Transverse colon (tissue), 4 donors: ENCODE data around the gene DAAM1. TPM values are rescaled to one million over a fixed set of nuclear protein-coding genes. Genes with fewer than 3 reads are reported as not detected.

ENCODE experiments used
- DNase-seq: peaks from one replicate; pipeline ENCODE4 v3.0.0-alpha.2; 2019
- H3K27ac ChIP-seq, 4 donors: fragments of 200-600 bp; sonication (generic); 2 replicates each; pipeline ENCODE4 v1.5.1; 2016 to 2018; ENCODE audit warnings: inconsistent platforms in 4 of 4
- H3K27me3 ChIP-seq: fragments of 200-600 bp; sonication (generic); 2 replicates; pipeline ENCODE4 v1.5.1; 2017; ENCODE audit warnings: inconsistent platforms
- H3K36me3 ChIP-seq, 4 donors: fragments of 200-600 bp; sonication (generic); 2 replicates each; pipeline ENCODE4 v1.5.1; 2017 to 2019; ENCODE audit warnings: inconsistent platforms in 4 of 4
- H3K4me1 ChIP-seq, 4 donors: fragments of 200-600 bp; sonication (generic); 2 replicates each; pipeline ENCODE4 v1.5.1; 2017 to 2020; ENCODE audit warnings: inconsistent platforms in 4 of 4
- H3K4me3 ChIP-seq, 4 donors: fragments of 200-600 bp; sonication (generic); 1 replicate in 1 of 4; 2 replicates in 3 of 4; pipeline versions ENCODE4 v1.5.1 to v1.6.1; 2017 to 2019; ENCODE audit warnings: inconsistent platforms in 4 of 4
- H3K9me3 ChIP-seq, 2 donors: fragments of 200-600 bp; sonication (generic); 2 replicates each; pipeline ENCODE4 v1.5.1; 2017 to 2019; ENCODE audit warnings: inconsistent platforms in 2 of 2
- CTCF ChIP-seq, 5 experiments: fragments of 200-600 bp in 3 of 5; fragments of 450-650 bp in 2 of 5; sonication (generic) in 3 of 5; IDR thresholded peaks; 1 replicate in 2 of 5; 2 replicates in 3 of 5; pipeline ENCODE4 v1.5.1; 2016 to 2017; ENCODE audit warnings: antibody characterized with exemption in 5 of 5, inconsistent platforms in 3 of 5, mild to moderate bottlenecking in 2 of 5, moderate library complexity in 1 of 5
- EP300 ChIP-seq: sonication (generic); formaldehyde crosslinking; IDR thresholded peaks from one replicate; pipeline ENCODE4 v1.6.1; 2017; ENCODE audit warnings: antibody characterized with exemption, low read depth
- POLR2A ChIP-seq: fragments of 450-650 bp; IDR thresholded peaks from one replicate; pipeline ENCODE4 v1.6.1; 2016; ENCODE audit warnings: antibody characterized with exemption, mild to moderate bottlenecking, moderate library complexity
- POLR2AphosphoS5 ChIP-seq, 3 donors: sonication (generic); formaldehyde crosslinking; IDR thresholded peaks; one replicate each; pipeline ENCODE4 v1.6.1; 2016; ENCODE audit warnings: antibody characterized with exemption in 3 of 3
- WGBS, 2 donors: methylation state at CpG; one replicate each; pipeline ENCODE4 v1.1.5; 2018; ENCODE audit warnings: low coverage in 1 of 2; 5-methylcytosine and 5-hydroxymethylcytosine counted together
- in situ Hi-C, 4 donors: fragments of 200-750 bp; cut with MboI; loops; one replicate each; pipeline versions ENCODE4 v1.15.0 to v1.15.1; 2017; ENCODE audit warnings: low sequenced_read_pairs in 3 of 4, low pct_ligation_motif_present in 1 of 4, low pct_unique_long_range_greater_than_20kb in 1 of 4
- intact Hi-C: fragments of 100-400 bp; cut with DNase I; formaldehyde crosslinking; loops from one replicate; pipeline ENCODE4 v1.15.1; 2023; ENCODE audit warnings: low total_unique reads
- total RNA-seq, 4 donors: library from RNA; depleted of rRNA; stranded (reverse); fragments of >200 nt; gene quantifications; one replicate each; pipeline ENCODE4 v1.1.0, GENCODE V29; 2016

The DAAM1 gene
- total RNA-seq, 4 donors from 2014 or later: 23.9 to 44.5 (median 42.8) TPM

DNA sequence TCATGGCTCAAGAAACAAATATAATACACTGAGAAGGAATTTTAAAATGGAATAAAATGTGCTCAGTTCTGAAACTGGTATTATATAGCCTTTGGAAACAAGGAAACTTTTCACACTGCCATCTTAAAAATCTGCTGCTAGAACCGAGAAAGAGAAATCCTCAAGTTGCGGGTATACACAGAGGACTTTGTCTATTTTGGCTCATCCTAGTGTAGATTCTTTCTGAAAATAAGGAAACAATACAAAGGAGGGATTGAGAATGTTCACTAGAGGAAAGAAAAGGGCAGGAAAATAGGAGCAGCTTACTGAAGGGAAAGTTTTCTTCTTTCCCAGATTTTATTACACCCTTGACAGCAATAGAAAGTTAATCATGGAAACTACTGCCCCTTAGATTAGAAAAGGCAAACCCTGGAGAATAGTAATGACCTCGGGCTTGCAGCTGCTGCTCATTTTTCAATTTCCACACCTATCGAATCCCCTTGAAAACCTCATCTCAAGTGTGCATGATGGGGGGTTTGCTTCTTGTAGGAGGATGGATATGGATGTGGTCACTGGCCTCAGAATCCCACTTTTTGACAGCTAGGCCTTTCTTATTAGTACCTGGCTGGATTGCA, 104.6 kb downstream of the DAAM1 start:
- peak overlapping the region in 2 of 4 donors; percentile 6 to 64 for H3K27ac ChIP-seq

GRCh38 chr14:59293935-59294661, 105.6 kb downstream of the DAAM1 start:
- intact Hi-C loops (no loop called here), in situ Hi-C loops (no loop called here)
- H3K4me1 ChIP-seq: peaks cover 0 to 25% (median 18%) of the 10 kb centered on the region in 4 donors
- no peaks in the 10 kb centered on the region for H3K9me3 ChIP-seq
- 71 to 78% methylated on average over 5 to 8 of the region's 8 CpGs for whole genome bisulfite sequencing, 2 donors
- H3K27me3 ChIP-seq: no peaks in the 10 kb centered on the region
- TF ChIP-seq EP300 (no peak), POLR2A (no peak), CTCF (IDR thresholded peaks at IDR 0.05) (no peak), POLR2AphosphoS5 (IDR thresholded peaks at IDR 0.05) (no peak)
- H3K4me3 ChIP-seq: no peak overlapping the region
- DNase-seq: no peak
- peak overlapping the region; percentile 31 to 64 (median 48) for H3K27ac ChIP-seq
- H3K36me3 ChIP-seq: peaks cover 0 to 6% (median 0%) of the 10 kb centered on the region in 4 donors

More for the DNA sequence above, 104.6 kb downstream of the DAAM1 start:
- in situ Hi-C loops (no loop called here), intact Hi-C loops (no loop called here)
- 82 to 88% methylated on average over 2 to 4 of the region's 4 CpGs for WGBS, 2 donors
- no peak for DNase-seq
- peaks cover 0 to 6% (median 0%) of the 10 kb centered on the region in 4 donors for H3K36me3 ChIP-seq
- H3K27me3 ChIP-seq: no peaks in the 10 kb centered on the region
- TF ChIP-seq POLR2AphosphoS5 (IDR thresholded peaks at IDR 0.05) (no peak), EP300 (no peak), CTCF (IDR thresholded peaks at IDR 0.05) (no peak), POLR2A (no peak)
- H3K4me1 ChIP-seq: peaks cover 0 to 25% (median 18%) of the 10 kb centered on the region in 4 donors
- no peak overlapping the region for H3K4me3 ChIP-seq
- no peaks in the 10 kb centered on the region for H3K9me3 ChIP-seq

GRCh38 chr14:59294662-59294992, 106.2 kb downstream of the DAAM1 start:
- WGBS, 2 donors: 30 to 44% methylated on average over 1 of the region's 1 CpG
- intact Hi-C loops: no loop called here
- no peak overlapping the region for H3K4me3 ChIP-seq
- DNase-seq: no peak
- no peaks in the 10 kb centered on the region for H3K27me3 ChIP-seq
- H3K4me1 ChIP-seq: peaks cover 0 to 25% (median 18%) of the 10 kb centered on the region in 4 donors
- no peak for TF ChIP-seq CTCF (IDR thresholded peaks at IDR 0.05)
- TF ChIP-seq POLR2AphosphoS5 (IDR thresholded peaks at IDR 0.05): no peak
- no peak for TF ChIP-seq EP300
- no peak for TF ChIP-seq POLR2A
- H3K27ac ChIP-seq: peak overlapping the region; percentile 31 to 64 (median 48)
- in situ Hi-C loops: no loop called here
- H3K9me3 ChIP-seq: no peaks in the 10 kb centered on the region
- peaks cover 0 to 6% (median 0%) of the 10 kb centered on the region in 4 donors for H3K36me3 ChIP-seq

DNA sequence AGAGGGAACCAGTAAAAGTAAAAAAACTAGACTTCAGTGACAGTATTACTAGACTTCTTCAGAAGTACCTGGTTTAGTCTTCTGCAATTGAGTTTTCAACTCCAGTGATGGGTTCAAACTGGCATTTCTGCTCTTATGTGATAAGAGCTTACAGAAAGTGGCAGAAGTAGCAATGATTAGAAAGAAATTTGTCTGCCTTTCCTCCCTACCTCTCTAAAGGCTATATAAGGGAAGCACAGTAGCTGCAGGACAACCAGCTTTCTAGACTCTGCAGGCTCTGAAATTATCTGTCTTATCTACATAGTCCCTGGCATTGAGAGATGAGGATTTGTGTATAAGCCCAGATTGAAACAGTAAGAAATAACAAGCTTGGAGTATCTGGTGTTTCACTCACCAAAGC, 107.5 kb downstream of the DAAM1 start:
- no peak for DNase-seq
- H3K27ac ChIP-seq: peak overlapping the region in 1 of 4 donors; percentile 57
- no peaks in the 10 kb centered on the region for H3K9me3 ChIP-seq
- peaks cover 0 to 6% (median 0%) of the 10 kb centered on the region in 4 donors for H3K36me3 ChIP-seq
- no peak for TF ChIP-seq CTCF (IDR thresholded peaks at IDR 0.05)
- TF ChIP-seq EP300: no peak
- no peak for TF ChIP-seq POLR2AphosphoS5 (IDR thresholded peaks at IDR 0.05)
- no peak for TF ChIP-seq POLR2A
- in situ Hi-C loops (no loop called here), intact Hi-C loops (no loop called here)
- peaks cover 0 to 25% (median 18%) of the 10 kb centered on the region in 4 donors for H3K4me1 ChIP-seq
- no peaks in the 10 kb centered on the region for H3K27me3 ChIP-seq
- no peak overlapping the region for H3K4me3 ChIP-seq
